ENCODE data around the gene MUC4. TPM values are rescaled to one million over a fixed set of nuclear protein-coding genes. Genes with fewer than 3 reads are reported as not detected.

Gene MUC4
- total and polyA plus RNA-seq, 2 of the 4 experiments (the other 2 are of a cell fraction): not detected

GRCh38 chr3:195820186-195820585 is 8.5 kb upstream of the MUC4 start:
- Histone ChIP-seq H3K14ac (replicated peaks; ENCODE audit: low read depth, low read length) (no peak overlapping the region), H3K36me3 (ENCODE audit: control insufficient read depth, insufficient read depth, low read length) (no peaks in the 10 kb centered on the region), H3K4me2 (ENCODE audit: low read depth, low read length) (no peak overlapping the region), H3K79me1 (ENCODE audit: low read depth in 1 of 2, low read length in 2 of 2) (no peaks in the 10 kb centered on the region), H3K4ac (ENCODE audit: low read depth, low read length) (no peak overlapping the region), H3K56ac (ENCODE audit: extremely low read depth, insufficient read depth, low read length) (0 out of 2 replicates have a peak overlapping the region, but pooled peaks have one; percentile 6), H2BK120ac (ENCODE audit: low read depth, low read length) (no peak overlapping the region), H3K18ac (ENCODE audit: low read depth, low read length) (no peak overlapping the region), H4K91ac (ENCODE audit: insufficient read depth, low read depth, low read length) (no peak overlapping the region), H4K20me1 (ENCODE audit: insufficient read depth, low read length) (no peaks in the 10 kb centered on the region), H4K5ac (ENCODE audit: low read depth, low read length) (no peak overlapping the region), H4K8ac (ENCODE audit: low read depth in 2 of 2, low read length in 2 of 2) (no peak overlapping the region), H3K27me3 (ENCODE audit: control insufficient read depth, insufficient read depth, low read length) (peaks cover 33% of the 10 kb centered on the region), H2BK5ac (ENCODE audit: low read depth, low read length, poor library complexity, severe bottlenecking) (no peak overlapping the region), H3K23ac (ENCODE audit: low read depth, low read length) (no peak overlapping the region), H3K27ac (ENCODE audit: insufficient read depth, low read length) (no peak overlapping the region), H3K9ac (ENCODE audit: low read depth, low read length) (no peak overlapping the region), H3K9me3 (ENCODE audit: control insufficient read depth, insufficient read depth, low read length) (no peaks in the 10 kb centered on the region), H3K4me3 (ENCODE audit: insufficient read depth, low read depth, low read length) (no peak overlapping the region), H2AK9ac (replicated peaks; ENCODE audit: low read depth, low read length, poor library complexity) (no peak overlapping the region), H2BK15ac (ENCODE audit: low read depth, low read length) (no peak overlapping the region), H2AFZ (replicated peaks; ENCODE audit: low read length, poor library complexity) (peak overlapping the region; percentile 43), H2AK5ac (ENCODE audit: low read depth, low read length) (no peak overlapping the region), H3K4me1 (ENCODE audit: control insufficient read depth, insufficient read depth, low read length) (no peaks in the 10 kb centered on the region), H2BK20ac (ENCODE audit: low read depth, low read length) (no peak overlapping the region), H3K9me1 (ENCODE audit: insufficient read depth, low read length) (no peaks in the 10 kb centered on the region)
- POLR2A ChIA-PET (ENCODE audit: unreplicated experiment): no interaction called here
- dilution Hi-C loops (cut with HindIII; ENCODE audit: low sequenced_read_pairs, unreplicated experiment) (no loop called here), in situ Hi-C loops (cut with MboI; ENCODE audit: low sequenced_read_pairs) (no loop called here), intact Hi-C loops (cut with micrococcal nuclease) (no loop called here)
- DNase-seq (no peak), ATAC-seq (ENCODE audit: low read depth) (no peak)
- 55% methylated on average over 7 of the region's 8 CpGs; no CpG with 5 or more reads in 1 of the 2 experiments for WGBS, 2 experiments (ENCODE audit: extremely low coverage in 2 of 2, insufficient read length in 1 of 2)
- CTCF ChIA-PET: no interaction called here
- TF ChIP-seq SMC3 (IDR thresholded peaks at IDR 0.05; ENCODE audit: low read depth, low read length) (no peak), NFE2L2 (IDR thresholded peaks at IDR 0.05; ENCODE audit: low read depth, low read length) (no peak), FOS (IDR thresholded peaks at IDR 0.05; ENCODE audit: low read depth, low read length) (no peak), POLR2A (IDR thresholded peaks at IDR 0.05; ENCODE audit: low read depth, low read length) (no peak), ELK1 (IDR thresholded peaks at IDR 0.05; ENCODE audit: borderline replicate concordance, low read depth, low read length) (no peak), RAD21 (IDR thresholded peaks at IDR 0.05; ENCODE audit: low read length) (no peak), MXI1 (IDR thresholded peaks at IDR 0.05; ENCODE audit: borderline replicate concordance, low read depth, low read length) (no peak), CEBPB (IDR thresholded peaks at IDR 0.05; ENCODE audit: low read depth, low read length) (no peak), CHD1 (IDR thresholded peaks at IDR 0.05; ENCODE audit: low read depth, low read length) (no peak), BHLHE40 (IDR thresholded peaks at IDR 0.05; ENCODE audit: low read depth, low read length) (no peak)
- TF ChIP-seq, protein P1, sequence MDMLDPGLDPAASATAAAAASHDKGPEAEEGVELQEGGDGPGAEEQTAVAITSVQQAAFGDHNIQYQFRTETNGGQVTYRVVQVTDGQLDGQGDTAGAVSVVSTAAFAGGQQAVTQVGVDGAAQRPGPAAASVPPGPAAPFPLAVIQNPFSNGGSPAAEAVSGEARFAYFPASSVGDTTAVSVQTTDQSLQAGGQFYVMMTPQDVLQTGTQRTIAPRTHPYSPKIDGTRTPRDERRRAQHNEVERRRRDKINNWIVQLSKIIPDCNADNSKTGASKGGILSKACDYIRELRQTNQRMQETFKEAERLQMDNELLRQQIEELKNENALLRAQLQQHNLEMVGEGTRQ (IDR thresholded peaks at IDR 0.05; ENCODE audit: low read depth, low read length): no peak
- TF ChIP-seq, protein P2, sequence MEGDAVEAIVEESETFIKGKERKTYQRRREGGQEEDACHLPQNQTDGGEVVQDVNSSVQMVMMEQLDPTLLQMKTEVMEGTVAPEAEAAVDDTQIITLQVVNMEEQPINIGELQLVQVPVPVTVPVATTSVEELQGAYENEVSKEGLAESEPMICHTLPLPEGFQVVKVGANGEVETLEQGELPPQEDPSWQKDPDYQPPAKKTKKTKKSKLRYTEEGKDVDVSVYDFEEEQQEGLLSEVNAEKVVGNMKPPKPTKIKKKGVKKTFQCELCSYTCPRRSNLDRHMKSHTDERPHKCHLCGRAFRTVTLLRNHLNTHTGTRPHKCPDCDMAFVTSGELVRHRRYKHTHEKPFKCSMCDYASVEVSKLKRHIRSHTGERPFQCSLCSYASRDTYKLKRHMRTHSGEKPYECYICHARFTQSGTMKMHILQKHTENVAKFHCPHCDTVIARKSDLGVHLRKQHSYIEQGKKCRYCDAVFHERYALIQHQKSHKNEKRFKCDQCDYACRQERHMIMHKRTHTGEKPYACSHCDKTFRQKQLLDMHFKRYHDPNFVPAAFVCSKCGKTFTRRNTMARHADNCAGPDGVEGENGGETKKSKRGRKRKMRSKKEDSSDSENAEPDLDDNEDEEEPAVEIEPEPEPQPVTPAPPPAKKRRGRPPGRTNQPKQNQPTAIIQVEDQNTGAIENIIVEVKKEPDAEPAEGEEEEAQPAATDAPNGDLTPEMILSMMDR (conservative IDR thresholded peaks at IDR 0.05; ENCODE audit: low read depth, low read length): no peak
- BruUV-seq (replicated peaks): no TSS peak

All from IMR-90 (cell line).